A673 (cell line): ENCODE data around the gene XDH.

ENCODE experiments used
- CTCF ChIP-seq: fragments of 300-800, 200-600 bp; sonication (generic); conservative IDR thresholded peaks from 2 replicates; pipeline ENCODE4 v1.5.1; 2017; ENCODE audit warnings: low read depth, mild to moderate bottlenecking, antibody characterized with exemption, low read length, moderate library complexity, mixed read lengths
- EZH2 ChIP-seq: fragments of 200-600 bp; sonication (generic); IDR thresholded peaks from 2 replicates; pipeline ENCODE4 v1.6.1; 2017; ENCODE audit warnings: borderline replicate concordance, low read depth, mild to moderate bottlenecking, mixed read lengths, antibody characterized with exemption, low read length; ENCODE audit not compliant: poor library complexity, severe bottlenecking

DNA sequence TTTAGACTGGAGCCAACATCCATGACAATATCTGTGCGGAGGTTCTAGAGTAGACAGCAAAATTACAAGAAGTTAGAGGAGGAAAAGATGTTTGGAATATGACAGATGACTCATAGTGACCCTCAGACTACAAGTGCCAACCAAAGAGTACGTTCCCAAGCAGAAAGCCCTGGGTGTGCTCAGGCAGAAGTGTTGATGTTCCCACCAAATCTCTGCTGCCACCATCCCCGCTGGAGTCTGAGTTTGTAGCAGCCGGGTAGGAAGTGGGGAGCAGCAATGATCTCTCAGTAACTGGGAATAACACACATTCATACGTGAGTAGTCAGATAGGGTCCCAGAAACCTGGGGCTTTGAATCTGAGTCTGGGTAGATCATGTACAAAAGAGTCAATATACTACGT lies 73.2 kb downstream of the XDH start:
- TF ChIP-seq CTCF: no peak
- TF ChIP-seq EZH2: no peak
